Right lobe of liver (tissue), 6 donors: ENCODE data around the gene UBXN6. TPM values are rescaled to one million over a fixed set of nuclear protein-coding genes. Genes with fewer than 3 reads are reported as not detected.

Source experiments
- ATAC-seq, 4 donors: fragments of 200-7000 bp; cut with Tn5 transposase; one replicate each; pipeline ENCODE4 v1.9.1; 2020; ENCODE audit warnings: mild to moderate bottlenecking in 4 of 4, moderate library complexity in 4 of 4
- DNase-seq, 3 donors: peaks; one replicate each; pipeline ENCODE4 v3.0.0-alpha.2; 2020
- H3K27ac ChIP-seq, 3 donors: fragments of 200-600 bp; one replicate each; pipeline ENCODE4 v1.8.0; 2022
- H3K27me3 ChIP-seq, 2 donors: fragments of 200-600 bp; one replicate each; pipeline ENCODE4 v1.8.0; 2022
- H3K36me3 ChIP-seq, 4 donors: fragments of 200-600 bp; sonication (generic) in 1 of 4; one replicate each; pipeline versions ENCODE4 v1.5.1 to v1.8.0; 2017 to 2022; ENCODE audit warnings: control low read depth in 1 of 4
- H3K4me1 ChIP-seq, 4 donors: fragments of 200-600 bp; sonication (generic) in 1 of 4; one replicate each; pipeline versions ENCODE4 v1.5.1 to v1.8.0; 2017 to 2022; ENCODE audit warnings: control low read depth in 1 of 4
- H3K4me3 ChIP-seq, 3 donors: fragments of 200-600 bp; one replicate each; pipeline ENCODE4 v1.8.0; 2022
- H3K9me3 ChIP-seq, 4 donors: fragments of 200-600 bp; sonication (generic) in 1 of 4; one replicate each; pipeline versions ENCODE4 v1.5.1 to v1.8.0; 2017 to 2022; ENCODE audit warnings: control low read depth in 1 of 4
- CTCF ChIP-seq, 4 donors: fragments of 200-600 bp in 3 of 4; fragments of 450-650 bp in 1 of 4; IDR thresholded peaks; one replicate each; pipeline versions ENCODE4 v1.5.1 to v1.8.0; 2016 to 2022; ENCODE audit warnings: antibody characterized with exemption in 4 of 4, mild to moderate bottlenecking in 2 of 4
- POLR2A ChIP-seq: fragments of 450-650 bp; IDR thresholded peaks from one replicate; pipeline ENCODE4 v1.6.1; 2017; ENCODE audit warnings: antibody characterized with exemption, mild to moderate bottlenecking
- WGBS: methylation state at CpG from one replicate; pipeline ENCODE4 v1.1.6; 2018; ENCODE audit warnings: low coverage, low lambda C conversion rate; ENCODE audit not compliant: insufficient coverage; ENCODE audit errors: missing lambda C conversion rate; 5-methylcytosine and 5-hydroxymethylcytosine counted together
- intact Hi-C, 2 donors: fragments of 100-400 bp; cut with DNase I; formaldehyde crosslinking; loops; one replicate each; pipeline versions ENCODE4 v1.11.2 to v1.14.1; 2022
- total RNA-seq, 6 experiments: library from RNA; depleted of rRNA in 2 of 6; stranded (reverse); fragments of >200 nt in 2 of 6; fragmentation: NEBNext Ultra II Directional in 3 of 6; extraction: Animal tissue kit (Norgen Biotek cat#: 25700) in 3 of 6; gene quantifications; one replicate each; pipeline versions ENCODE4 v1.1.0 to v1.2.4, GENCODE V29; 2016 to 2023
- donor health status: DM: no; HTN: yes; CAD: no.
- donor health status: DM: no; HTN: no; CAD: no.
- donor health status: DM: no; HTN: no; CAD: no.
- donor health status: DM: no; HTN: yes; CAD: no.
- donor health status: DM: no; HTN: yes; CAD: no.

UBXN6 gene
- total RNA-seq, 6 experiments from 2014 or later, result 47.2 to 79.1 (median 58.8) TPM

GRCh38 chr19:4414144-4414799, 43.3 kb downstream of the UBXN6 start:
- ATAC-seq (peak in 1 of 4 donors; percentile 36), DNase-seq (no peak)
- H3K27ac ChIP-seq, result no peak overlapping the region
- H3K27me3 ChIP-seq, result no peaks in the 10 kb centered on the region
- H3K4me1 ChIP-seq, result no peaks in the 10 kb centered on the region
- no peaks in the 10 kb centered on the region for H3K36me3 ChIP-seq
- intact Hi-C loops, result no loop called here
- H3K4me3 ChIP-seq, result no peak overlapping the region
- H3K9me3 ChIP-seq, result no peaks in the 10 kb centered on the region
- WGBS, result 80% methylated on average over 7 of the region's 7 CpGs
- no peak for TF ChIP-seq CTCF (IDR thresholded peaks at IDR 0.05)
- no peak for TF ChIP-seq POLR2A

GRCh38 chr19:4413588-4413987, 44.0 kb downstream of the UBXN6 start:
- Histone ChIP-seq H3K9me3 (no peaks in the 10 kb centered on the region), H3K4me3 (no peak overlapping the region), H3K4me1 (no peaks in the 10 kb centered on the region), H3K27ac (no peak overlapping the region), H3K27me3 (no peaks in the 10 kb centered on the region), H3K36me3 (no peaks in the 10 kb centered on the region)
- intact Hi-C loops, result no loop called here
- TF ChIP-seq POLR2A, result no peak
- WGBS, result 93% methylated on average over 3 of the region's 3 CpGs
- DNase-seq, result no peak
- no peak for ATAC-seq

GRCh38 chr19:4409123-4409933, 48.3 kb downstream of the UBXN6 start:
- Histone ChIP-seq H3K4me3 (no peak overlapping the region), H3K27ac (no peak overlapping the region), H3K9me3 (no peaks in the 10 kb centered on the region), H3K4me1 (no peaks in the 10 kb centered on the region), H3K27me3 (no peaks in the 10 kb centered on the region), H3K36me3 (no peaks in the 10 kb centered on the region)
- no peak for ATAC-seq
- DNase-seq, result no peak
- TF ChIP-seq POLR2A (no peak), CTCF (IDR thresholded peaks at IDR 0.05) (no peak)
- intact Hi-C loops, result loop anchor here in 1 of 2 donors (10.0 kb wide), 1 partner anchor 45 kb away; the partner anchor contains the start of gene UBXN6
- WGBS, result 90% methylated on average over 2 of the region's 23 CpGs

GRCh38 chr19:4406626-4407025, 51.0 kb downstream of the UBXN6 start:
- WGBS, result 80% methylated on average over 3 of the region's 7 CpGs
- intact Hi-C loops, result loop anchor here in 1 of 2 donors (10.0 kb wide), 1 partner anchor 48 kb away; the partner anchor contains the start of gene UBXN6

More at GRCh38 chr19:4406626-4407025, 51.0 kb downstream of the UBXN6 start:
- ATAC-seq, result no peak
- H3K9me3 ChIP-seq, result no peaks in the 10 kb centered on the region
- peaks cover 0 to 8% (median 0%) of the 10 kb centered on the region in 4 donors for H3K4me1 ChIP-seq
- TF ChIP-seq CTCF (IDR thresholded peaks at IDR 0.05), result no peak
- no peak for TF ChIP-seq POLR2A
- no peak overlapping the region for H3K4me3 ChIP-seq
- H3K36me3 ChIP-seq, result no peaks in the 10 kb centered on the region
- no peak overlapping the region for H3K27ac ChIP-seq
- no peak for DNase-seq
- no peaks in the 10 kb centered on the region for H3K27me3 ChIP-seq
